Stimulated activated CD4-positive, alpha-beta T cell treated with anti-CD3 and anti-CD28 coated beads, Interleukin-12 subunit alpha, Interleukin-12 subunit beta, amount 100 ng/mL, for 4 hours (primary cell): ENCODE results near the gene GSTA4.
A peak's percentile ranks its signal among the peaks of the same experiment; 100 is the strongest.
"Not testable (repeated sequence)": the region's sequence is repeated elsewhere in the genome, so short reads cannot be mapped to it uniquely, and the experiment has no call there.

Experiments used
- DNase-seq: peaks from one replicate; pipeline ENCODE4 v3.0.0-alpha.2; 2020

The GSTA4 gene

DNA sequence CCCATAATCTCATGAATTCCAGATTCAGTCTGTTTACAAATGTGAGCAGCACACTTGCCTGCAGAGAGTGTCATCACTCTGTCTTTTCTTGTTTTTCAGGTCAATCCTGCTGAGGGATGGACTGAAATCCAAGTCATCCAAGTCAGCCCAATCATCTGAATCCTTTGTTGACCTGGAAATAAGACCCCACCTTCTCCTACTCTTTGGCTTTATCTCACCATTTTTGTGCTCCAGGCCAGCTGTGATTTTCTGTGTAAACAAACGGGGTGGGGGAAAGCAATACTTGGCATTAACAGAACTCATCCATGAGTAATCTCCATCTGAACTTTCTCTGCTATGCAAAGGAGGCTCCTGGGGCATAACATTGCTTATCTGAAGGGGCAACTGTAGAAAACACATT lies 16.9 kb upstream of the GSTA4 start:
- no peak for DNase-seq

GRCh38 chr6:53010504-53010903 lies 15.4 kb upstream of the GSTA4 start:
- DNase-seq: no peak

DNA sequence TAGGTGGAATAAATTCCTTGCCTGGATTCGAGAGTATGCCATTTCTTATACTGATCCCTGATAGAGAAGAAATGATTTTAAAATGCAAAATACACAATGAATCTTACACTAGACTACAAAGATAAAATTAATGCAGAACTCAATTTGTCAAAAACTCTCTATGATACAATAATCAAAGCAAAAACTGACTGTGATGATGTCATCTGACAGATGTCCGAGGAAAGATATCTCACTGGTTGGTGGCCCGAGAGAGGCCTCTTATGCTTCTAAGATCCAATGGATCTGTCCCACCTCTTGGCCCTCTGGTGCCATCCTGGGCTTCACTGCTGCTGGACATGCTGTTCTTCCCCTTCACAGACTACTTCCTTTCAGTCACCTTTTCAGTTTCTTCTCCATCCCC lies 14.4 kb upstream of the GSTA4 start:
- no peak for DNase-seq

- no peak for DNase-seq
These were observed 14.0 kb upstream of the GSTA4 start for GRCh38 chr6:53009056-53009455.

DNA sequence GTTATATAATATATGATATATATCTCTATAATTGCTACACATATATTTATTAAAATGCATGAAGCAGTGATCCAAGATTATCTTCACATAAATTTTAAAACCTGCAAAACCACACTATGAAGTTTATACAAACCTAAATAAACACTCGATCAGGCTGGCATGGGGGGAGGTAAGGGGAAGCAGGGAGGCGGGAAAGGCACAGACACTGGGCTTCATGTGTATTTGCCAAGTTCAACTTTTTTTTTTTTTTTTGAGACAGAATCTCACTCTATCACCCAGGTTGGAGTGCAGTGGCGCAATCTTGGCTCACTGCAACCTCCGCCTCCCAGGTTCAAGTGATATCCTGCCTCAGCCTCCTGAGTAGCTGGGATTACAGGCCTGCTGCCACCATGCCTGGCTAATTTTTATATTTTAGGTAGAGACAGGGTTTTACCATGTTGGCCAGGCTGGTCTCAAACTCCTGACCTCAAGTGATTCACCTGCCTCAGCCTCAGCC lies 13.2 kb upstream of the GSTA4 start:
- not testable (repeated sequence) for DNase-seq

- no peak for DNase-seq
These were observed 10.7 kb upstream of the GSTA4 start for GRCh38 chr6:53005663-53006250.

- DNase-seq: no peak
These were observed 4.4 kb upstream of the GSTA4 start for GRCh38 chr6:52999456-52999855.

- no peak for DNase-seq
These were observed 3.5 kb upstream of the GSTA4 start for GRCh38 chr6:52998603-52999002.

GRCh38 chr6:52995913-52996645 lies 995 bp upstream of the GSTA4 start:
- peak; percentile 22 for DNase-seq

GRCh38 chr6:52994839-52995088 lies 320 bp downstream of the GSTA4 start:
- peak; percentile 32 for DNase-seq

GRCh38 chr6:52994031-52994838 lies 849 bp downstream of the GSTA4 start:
- DNase-seq: no peak

GRCh38 chr6:52992980-52993920 lies 1.8 kb downstream of the GSTA4 start:
- no peak for DNase-seq

DNA sequence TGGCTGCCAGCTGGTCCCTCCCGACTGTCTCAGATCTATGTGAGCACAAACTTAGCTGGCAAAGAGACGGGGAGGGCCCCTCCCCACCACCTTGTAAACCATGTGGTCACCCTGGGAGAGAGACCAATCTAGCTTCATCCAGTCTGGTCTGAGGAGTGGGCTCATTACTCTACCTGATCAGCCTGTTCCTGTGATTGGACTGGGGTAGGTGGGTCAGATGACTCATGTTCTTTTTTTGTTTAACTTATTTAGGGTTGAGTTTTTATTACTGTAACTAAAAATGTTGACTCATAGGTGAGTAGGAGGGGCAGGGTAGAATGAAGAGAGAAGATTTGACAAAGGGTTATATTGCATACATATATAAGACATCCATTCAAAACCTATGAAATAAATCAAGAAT lies 4.7 kb downstream of the GSTA4 start:
- DNase-seq: peak; percentile 4

- DNase-seq: no peak
These were observed 9.9 kb downstream of the GSTA4 start for GRCh38 chr6:52985228-52985627.

- DNase-seq: no peak
These were observed 10.8 kb downstream of the GSTA4 start for GRCh38 chr6:52984247-52984646.

- no peak for DNase-seq
These were observed 11.8 kb downstream of the GSTA4 start for GRCh38 chr6:52983159-52983848.

DNA sequence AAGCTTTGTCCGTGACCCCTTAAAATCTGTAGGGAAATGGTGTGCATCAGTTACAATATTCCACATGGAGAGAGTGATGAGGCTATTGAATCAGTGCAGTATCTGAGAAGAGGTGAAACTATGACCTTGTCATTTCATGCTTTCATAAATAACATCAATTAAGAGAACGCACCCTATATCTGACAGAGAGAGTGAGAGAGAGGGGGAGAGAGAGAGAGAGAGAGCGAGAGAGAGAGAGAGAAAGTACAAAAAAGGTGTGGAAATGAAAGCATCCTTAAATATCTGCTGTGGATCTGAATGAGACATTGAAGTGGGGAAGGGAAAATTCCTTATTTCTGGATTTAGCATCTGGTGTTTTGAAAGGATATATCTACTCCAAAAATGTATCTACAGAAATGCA lies 12.4 kb downstream of the GSTA4 start:
- no peak for DNase-seq

- no peak for DNase-seq
These were observed 13.7 kb downstream of the GSTA4 start for GRCh38 chr6:52981222-52981900.

DNA sequence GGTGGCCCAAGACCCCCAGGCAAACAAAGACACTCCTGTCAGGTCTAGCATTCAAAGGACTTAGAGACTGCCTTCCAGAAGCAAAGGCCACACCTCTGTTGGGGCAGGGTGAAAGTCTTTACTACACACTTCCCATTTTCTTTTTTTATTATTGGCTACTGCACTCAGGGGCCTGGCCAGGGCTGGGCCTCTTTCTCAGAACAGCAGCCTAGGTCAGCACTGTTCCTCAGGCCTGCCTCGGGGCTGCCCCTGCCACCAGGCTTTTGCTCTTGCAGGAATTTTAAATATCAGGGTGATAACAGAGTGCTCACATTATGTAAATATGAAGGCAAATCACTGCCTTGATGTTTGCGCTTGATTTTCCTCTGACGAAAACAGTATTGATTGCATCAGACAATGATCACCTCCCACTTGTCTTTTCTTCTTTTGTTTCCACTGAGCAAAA lies 18.5 kb downstream of the GSTA4 start:
- no peak for DNase-seq

DNA sequence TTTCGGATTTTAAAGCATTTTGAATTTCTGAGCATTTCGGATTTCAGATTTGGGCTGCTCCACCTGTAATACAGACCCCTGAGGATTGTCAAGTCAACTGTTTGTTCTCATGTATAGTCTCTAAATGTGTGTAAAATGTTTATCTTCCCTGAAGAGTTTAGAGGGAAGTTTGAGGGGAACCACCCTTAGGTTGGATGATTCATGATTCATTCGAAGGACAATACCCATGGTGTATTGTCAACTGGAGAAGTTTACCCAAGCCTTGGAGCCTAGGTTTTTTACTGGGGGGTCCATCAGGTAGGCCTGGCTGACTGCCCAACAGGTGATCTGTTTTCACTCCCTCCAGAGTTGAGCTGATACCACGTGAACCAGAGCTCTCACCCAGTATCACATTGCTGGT lies 18.9 kb downstream of the GSTA4 start:
- DNase-seq: no peak

- no peak for DNase-seq
These were observed 19.5 kb downstream of the GSTA4 start for GRCh38 chr6:52975580-52975979.

DNA sequence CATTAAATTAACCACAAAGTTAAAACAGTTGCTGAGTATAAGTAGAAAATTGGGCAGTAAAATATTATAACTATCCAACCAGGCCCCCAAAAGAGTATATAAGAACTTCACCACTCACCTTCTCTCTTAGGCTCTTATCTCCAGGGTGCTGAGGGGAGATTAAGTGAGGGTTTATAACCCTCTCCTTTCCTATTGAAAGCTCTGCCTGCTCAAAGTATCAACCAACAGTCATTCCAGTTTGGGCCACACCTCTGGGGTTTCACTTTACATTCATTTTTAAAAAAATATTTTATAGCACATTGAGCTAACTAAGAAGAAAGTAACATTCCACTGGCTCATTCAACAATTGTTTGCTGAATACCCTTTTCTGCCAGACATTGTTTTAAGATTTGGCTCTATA lies 22.1 kb downstream of the GSTA4 start:
- no peak for DNase-seq
